22Rv1 (cell line): ENCODE data around the gene POLN.

ENCODE experiments used
- CTCF ChIP-seq: fragments of 450-650 bp; IDR thresholded peaks from 2 replicates; pipeline ENCODE4 v1.5.1; 2017; ENCODE audit warnings: mild to moderate bottlenecking
- ZFX ChIP-seq: fragments of 450-650 bp; IDR thresholded peaks from 2 replicates; pipeline ENCODE4 v1.6.1; 2017; ENCODE audit warnings: antibody characterized with exemption, borderline replicate concordance

GRCh38 chr4:2044119-2044485 is 197.8 kb downstream of the POLN start:
- TF ChIP-seq CTCF (no peak), ZFX (no peak)
